Endothelial cell of umbilical vein (primary cell): ENCODE measurements around the gene GRM7. TPM values are rescaled to one million over a fixed set of nuclear protein-coding genes. Genes with fewer than 3 reads are reported as not detected.

Source experiments
- BruUV-seq: library from RNA; stranded (reverse); fragments of 400-500 nt; replicated peaks from 2 replicates; lab custom pipeline; 2021; lab: Mats Ljungman, UMichigan
- CTCF ChIA-PET: fragments of 300-600, 350-600 bp; sonication (Branson Sonifier 250); formaldehyde crosslinking; loops from one replicate; lab custom pipeline; 2021; ENCODE audit warnings: antibody characterized with exemption, inconsistent platforms; lab: Charles Lee
- POLR2A ChIA-PET: fragments of 300-600, 350-600 bp; sonication (Branson Sonifier 250); formaldehyde crosslinking; loops from one replicate; lab custom pipeline; 2021; ENCODE audit warnings: antibody characterized with exemption, inconsistent platforms; lab: Charles Lee
- DNase-seq: peaks from one replicate; pipeline ENCODE4 v3.0.0-alpha.2; 2011; ENCODE audit warnings: low read depth, low spot score
- FAIRE-seq: peaks from 2 replicates; lab custom pipeline; 2011; peaks lifted over from hg19 to GRCh38; lab: Jason Lieb, UNC
- H2AFZ ChIP-seq: 2 replicates; pipeline ENCODE4 v1.6.0; 2012; ENCODE audit warnings: low read depth, low read length, control low read depth, inconsistent platforms
- H3K27ac ChIP-seq: 2 replicates; pipeline ENCODE4 v1.5.1; 2011; ENCODE audit warnings: low read depth, mild to moderate bottlenecking, control low read depth, low read length, moderate library complexity; ENCODE audit not compliant: insufficient read depth
- H3K27me3 ChIP-seq, 2 experiments: 2 replicates each; pipeline versions ENCODE4 v1.6.0 to v1.6.1; 2011; ENCODE audit warnings: low read length in 2 of 2, mixed read lengths in 1 of 2; ENCODE audit not compliant: control insufficient read depth in 2 of 2, insufficient read depth in 2 of 2
- H3K36me3 ChIP-seq, 2 experiments: 2 replicates in 1 of 2; 3 replicates in 1 of 2; pipeline ENCODE4 v1.5.1; 2011; ENCODE audit warnings: low read length in 2 of 2, mild to moderate bottlenecking in 1 of 2, moderate library complexity in 1 of 2; ENCODE audit not compliant: control insufficient read depth in 2 of 2, insufficient read depth in 2 of 2; ENCODE audit errors: extremely low read depth in 1 of 2
- H3K4me1 ChIP-seq: 3 replicates; pipeline ENCODE4 v1.5.1; 2011; ENCODE audit warnings: mild to moderate bottlenecking, low read length; ENCODE audit not compliant: control insufficient read depth, insufficient read depth; ENCODE audit errors: extremely low read depth
- H3K4me2 ChIP-seq: 2 replicates; pipeline ENCODE4 v1.6.1; 2011; ENCODE audit warnings: low read length, control low read depth, mixed read lengths; ENCODE audit not compliant: insufficient read depth
- H3K4me3 ChIP-seq, 3 experiments: fragments of 200-600 bp in 1 of 3; sonication (generic), shearing (Covaris generic) in 1 of 3; replicated peaks in 1 of 3; 2 replicates each; pipeline ENCODE4 v1.5.1; 2011 to 2016; ENCODE audit warnings: control low read depth in 3 of 3, low read length in 3 of 3, mild to moderate bottlenecking in 2 of 3, inconsistent platforms in 1 of 3, low read depth in 1 of 3, moderate library complexity in 1 of 3; ENCODE audit not compliant: insufficient read depth in 1 of 3
- H3K79me2 ChIP-seq: 2 replicates; pipeline ENCODE4 v1.6.0; 2012; ENCODE audit warnings: low read length, inconsistent platforms; ENCODE audit not compliant: control insufficient read depth, insufficient read depth
- H3K9ac ChIP-seq: replicated peaks from 2 replicates; pipeline ENCODE3; 2011; ENCODE audit warnings: low read length, control low read depth; ENCODE audit not compliant: insufficient read depth; ENCODE audit errors: extremely low read depth
- H3K9me1 ChIP-seq: replicated peaks from 3 replicates; pipeline ENCODE4 v1.6.0; 2011; ENCODE audit warnings: mild to moderate bottlenecking, low read length; ENCODE audit not compliant: control insufficient read depth, insufficient read depth; ENCODE audit errors: extremely low read depth
- H3K9me3 ChIP-seq: replicated peaks from 2 replicates; pipeline ENCODE4 v1.5.1; 2012; ENCODE audit warnings: low read length, inconsistent platforms; ENCODE audit not compliant: control insufficient read depth, insufficient read depth
- H4K20me1 ChIP-seq: replicated peaks from 2 replicates; pipeline ENCODE3; 2011; ENCODE audit warnings: mild to moderate bottlenecking, low read length; ENCODE audit not compliant: control insufficient read depth, insufficient read depth; ENCODE audit errors: extremely low read depth
- EZH2 ChIP-seq: IDR thresholded peaks from 2 replicates; pipeline ENCODE4 v1.6.1; 2012; ENCODE audit warnings: borderline replicate concordance, low read depth, mild to moderate bottlenecking, moderate library complexity, low read length, inconsistent platforms; ENCODE audit not compliant: severe bottlenecking
- FOS ChIP-seq: IDR thresholded peaks from 2 replicates; pipeline ENCODE4 v1.6.1; 2011; ENCODE audit warnings: mild to moderate bottlenecking, low read length, moderate library complexity, borderline replicate concordance; ENCODE audit not compliant: insufficient read depth
- GATA2 ChIP-seq: IDR thresholded peaks from 2 replicates; pipeline ENCODE4 v1.7.0; 2011; ENCODE audit warnings: low read depth, mild to moderate bottlenecking, moderate library complexity, mixed read lengths, low read length; ENCODE audit not compliant: insufficient read length, insufficient read depth
- JUN ChIP-seq: IDR thresholded peaks from 2 replicates; pipeline ENCODE4 v1.6.1; 2011; ENCODE audit warnings: borderline replicate concordance, low read depth; ENCODE audit not compliant: insufficient read length, insufficient read depth
- MYC ChIP-seq: IDR thresholded peaks from one replicate; pipeline ENCODE4 v1.6.1; 2011; ENCODE audit warnings: mild to moderate bottlenecking, low read depth, low read length
- POLR2A ChIP-seq: IDR thresholded peaks from 2 replicates; pipeline ENCODE4 v1.6.1; 2012; ENCODE audit warnings: low read depth, mild to moderate bottlenecking, control low read depth, low read length
- POLR2AphosphoS5 ChIP-seq: IDR thresholded peaks from 2 replicates; pipeline ENCODE4 v1.6.1; 2012; ENCODE audit warnings: low read depth, mild to moderate bottlenecking, control low read depth, low read length, moderate library complexity; ENCODE audit not compliant: insufficient read depth
- dilution Hi-C: fragments of 300-500 bp; cut with MboI; formaldehyde crosslinking; loops from one replicate; pipeline ENCODE4 v1.15.0; 2019; ENCODE audit warnings: low sequenced_read_pairs; ENCODE audit not compliant: extremely low pct_ligation_motif_present
- intact Hi-C: fragments of 100-400 bp; cut with micrococcal nuclease; formaldehyde crosslinking; loops from one replicate; pipeline ENCODE4 v1.10.0; 2022
- polyA plus RNA-seq, 4 experiments: library from polyadenylated mRNA; depleted of rRNA in 3 of 4; stranded (reverse) in 3 of 4; unstranded in 1 of 4; fragments of >200 nt; gene quantifications; 2 replicates each; pipeline versions ENCODE4 v1.2.1 to v1.2.3, GENCODE V29; 2011 to 2012; ENCODE audit warnings: missing spikeins in 1 of 4
- total RNA-seq: library from RNA; stranded (reverse); gene quantifications from 2 replicates; pipeline ENCODE4 v1.2.3, GENCODE V29; 2021
- TF ChIP-seq, protein P1 (sequence below), 2 donors: IDR thresholded peaks; 1 replicate in 1 of 2; 2 replicates in 1 of 2; pipeline ENCODE4 v1.5.1; 2011; ENCODE audit warnings: low read length in 2 of 2, mild to moderate bottlenecking in 2 of 2, moderate library complexity in 2 of 2, control low read depth in 1 of 2, inconsistent platforms in 1 of 2, low read depth in 1 of 2; ENCODE audit not compliant: insufficient read depth in 1 of 2; ENCODE audit errors: extremely low read depth in 1 of 2
- TF ChIP-seq, protein P2 (sequence below): IDR thresholded peaks from 2 replicates; pipeline ENCODE4 v1.6.1; 2011; ENCODE audit not compliant: insufficient read depth, insufficient read length

The GRM7 gene
- total and polyA plus RNA-seq, 2 donors (not counting 3 experiments of a cell fraction or from before 2014, with no cell fraction given) = 0.12 TPM; not detected in 1

DNA sequence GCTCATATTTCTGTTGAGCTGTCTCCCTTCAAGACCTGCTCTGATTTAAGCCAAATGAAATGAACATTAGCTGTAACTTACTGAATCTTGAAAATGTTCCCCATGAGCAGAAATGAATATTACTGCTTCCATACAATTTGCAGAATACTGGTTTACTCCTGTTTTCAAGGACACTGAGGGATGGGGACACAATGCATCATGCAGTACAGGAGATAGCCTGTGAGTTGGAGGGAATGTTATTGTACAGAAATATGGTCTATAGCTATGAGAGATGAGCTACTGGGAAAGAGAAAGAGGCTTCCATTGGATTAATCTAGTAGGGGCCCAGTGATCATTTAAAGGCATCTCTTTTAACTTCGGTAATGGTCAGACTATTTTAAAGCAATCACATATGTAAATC, 798.2 kb downstream of the GRM7 start:
- intact Hi-C loops (no loop called here), dilution Hi-C loops (no loop called here)
- Histone ChIP-seq H3K4me3 (no peak overlapping the region), H3K4me2 (no peak overlapping the region), H3K4me1 (no peaks in the 10 kb centered on the region), H2AFZ (no peak overlapping the region), H4K20me1 (no peaks in the 10 kb centered on the region), H3K9ac (no peak overlapping the region), H3K36me3 (no peaks in the 10 kb centered on the region), H3K9me3 (no peaks in the 10 kb centered on the region), H3K27me3 (no peaks in the 10 kb centered on the region), H3K27ac (no peak overlapping the region), H3K79me2 (no peaks in the 10 kb centered on the region), H3K9me1 (no peaks in the 10 kb centered on the region)
- ChIA-PET POLR2A (no interaction called here), CTCF (interaction anchor here (1.3 to 2.8 kb wide), 2 partner anchors 8 to 14 kb away, joined by 7 to 9 read pairs; no protein-coding TSS in a partner anchor)
- FAIRE-seq (no peak), DNase-seq (no peak)
- no TSS peak for BruUV-seq
- TF ChIP-seq POLR2A (no peak), POLR2AphosphoS5 (no peak), FOS (no peak), GATA2 (no peak), EZH2 (no peak), JUN (no peak), MYC (no peak)
- TF ChIP-seq, protein P1, sequence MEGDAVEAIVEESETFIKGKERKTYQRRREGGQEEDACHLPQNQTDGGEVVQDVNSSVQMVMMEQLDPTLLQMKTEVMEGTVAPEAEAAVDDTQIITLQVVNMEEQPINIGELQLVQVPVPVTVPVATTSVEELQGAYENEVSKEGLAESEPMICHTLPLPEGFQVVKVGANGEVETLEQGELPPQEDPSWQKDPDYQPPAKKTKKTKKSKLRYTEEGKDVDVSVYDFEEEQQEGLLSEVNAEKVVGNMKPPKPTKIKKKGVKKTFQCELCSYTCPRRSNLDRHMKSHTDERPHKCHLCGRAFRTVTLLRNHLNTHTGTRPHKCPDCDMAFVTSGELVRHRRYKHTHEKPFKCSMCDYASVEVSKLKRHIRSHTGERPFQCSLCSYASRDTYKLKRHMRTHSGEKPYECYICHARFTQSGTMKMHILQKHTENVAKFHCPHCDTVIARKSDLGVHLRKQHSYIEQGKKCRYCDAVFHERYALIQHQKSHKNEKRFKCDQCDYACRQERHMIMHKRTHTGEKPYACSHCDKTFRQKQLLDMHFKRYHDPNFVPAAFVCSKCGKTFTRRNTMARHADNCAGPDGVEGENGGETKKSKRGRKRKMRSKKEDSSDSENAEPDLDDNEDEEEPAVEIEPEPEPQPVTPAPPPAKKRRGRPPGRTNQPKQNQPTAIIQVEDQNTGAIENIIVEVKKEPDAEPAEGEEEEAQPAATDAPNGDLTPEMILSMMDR (IDR thresholded peaks at IDR 0.05; ENCODE audit: extremely low read depth in 1 of 2, insufficient read depth in 1 of 2, low read depth in 1 of 2, low read length in 2 of 2) = no peak
- TF ChIP-seq, protein P2, sequence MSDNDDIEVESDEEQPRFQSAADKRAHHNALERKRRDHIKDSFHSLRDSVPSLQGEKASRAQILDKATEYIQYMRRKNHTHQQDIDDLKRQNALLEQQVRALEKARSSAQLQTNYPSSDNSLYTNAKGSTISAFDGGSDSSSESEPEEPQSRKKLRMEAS = no peak
